Liver (tissue), 9 donors: ENCODE results near the gene AGPAT1. TPM values are rescaled to one million over a fixed set of nuclear protein-coding genes. Genes with fewer than 3 reads are reported as not detected.

Experiments used
- DNase-seq: peaks from one replicate; pipeline ENCODE4 v3.0.0-alpha.2; 2017; ENCODE audit warnings: low spot score
- H3K27ac ChIP-seq, 2 donors: one replicate each; pipeline ENCODE4 v1.7.0; 2013; ENCODE audit warnings: inconsistent platforms in 2 of 2, low read length in 2 of 2, control low read depth in 1 of 2, low read depth in 1 of 2, mild to moderate bottlenecking in 1 of 2
- H3K27me3 ChIP-seq, 4 donors: one replicate each; pipeline versions ENCODE4 v1.6.1 to v1.7.0; 2013; ENCODE audit warnings: low read length in 3 of 4, inconsistent platforms in 1 of 4, mild to moderate bottlenecking in 1 of 4, moderate library complexity in 1 of 4; ENCODE audit not compliant: control insufficient read depth in 4 of 4, insufficient read depth in 4 of 4
- H3K36me3 ChIP-seq, 4 donors: one replicate each; pipeline versions ENCODE4 v1.6.1 to v1.7.0; 2013; ENCODE audit warnings: low read length in 3 of 4, mild to moderate bottlenecking in 3 of 4, low read depth in 1 of 4, moderate library complexity in 1 of 4; ENCODE audit not compliant: control insufficient read depth in 4 of 4, insufficient read depth in 3 of 4
- H3K4me1 ChIP-seq, 4 donors: one replicate each; pipeline versions ENCODE4 v1.6.1 to v1.7.0; 2013; ENCODE audit warnings: low read length in 3 of 4, mild to moderate bottlenecking in 3 of 4, moderate library complexity in 1 of 4; ENCODE audit not compliant: control insufficient read depth in 4 of 4, insufficient read depth in 4 of 4
- H3K4me3 ChIP-seq, 3 donors: one replicate each; pipeline versions ENCODE4 v1.6.1 to v1.7.0; 2013; ENCODE audit warnings: low read length in 3 of 3, control low read depth in 1 of 3, low read depth in 1 of 3, mild to moderate bottlenecking in 1 of 3
- H3K9ac ChIP-seq, 2 donors: one replicate each; pipeline ENCODE4 v1.7.0; 2013; ENCODE audit warnings: low read length in 2 of 2, mild to moderate bottlenecking in 2 of 2, moderate library complexity in 2 of 2, control low read depth in 1 of 2, low read depth in 1 of 2
- H3K9me3 ChIP-seq, 4 donors: one replicate each; pipeline versions ENCODE4 v1.6.1 to v1.7.0; 2013; ENCODE audit warnings: low read length in 3 of 4; ENCODE audit not compliant: control insufficient read depth in 4 of 4
- ATF3 ChIP-seq: IDR thresholded peaks from 2 replicates; pipeline ENCODE4 v1.6.1; 2016; ENCODE audit warnings: antibody characterized with exemption
- EGR1 ChIP-seq, 2 donors: IDR thresholded peaks; 2 replicates each; pipeline ENCODE4 v1.6.1; 2016 to 2018; ENCODE audit warnings: antibody characterized with exemption in 2 of 2, low read depth in 2 of 2
- FOXA1 ChIP-seq: IDR thresholded peaks from 2 replicates; pipeline ENCODE4 v1.6.1; 2016; ENCODE audit warnings: antibody characterized with exemption
- FOXA2 ChIP-seq: IDR thresholded peaks from 2 replicates; pipeline ENCODE4 v1.6.1; 2016; ENCODE audit warnings: antibody characterized with exemption
- GABPA ChIP-seq, 2 donors: IDR thresholded peaks in 1 of 2; conservative IDR thresholded peaks in 1 of 2; 2 replicates each; pipeline ENCODE4 v1.6.1; 2016; ENCODE audit warnings: antibody characterized with exemption in 2 of 2, mild to moderate bottlenecking in 1 of 2, moderate library complexity in 1 of 2
- HNF4A ChIP-seq, 2 donors: conservative IDR thresholded peaks; 2 replicates each; pipeline ENCODE4 v1.6.1; 2016; ENCODE audit warnings: antibody characterized with exemption in 2 of 2, mild to moderate bottlenecking in 2 of 2
- JUND ChIP-seq, 2 donors: IDR thresholded peaks; 2 replicates each; pipeline ENCODE4 v1.6.1; 2016; ENCODE audit warnings: antibody characterized with exemption in 2 of 2
- MAX ChIP-seq: IDR thresholded peaks from 2 replicates; pipeline ENCODE4 v1.6.1; 2016; ENCODE audit warnings: antibody characterized with exemption
- RAD21 ChIP-seq, 2 donors: IDR thresholded peaks; 2 replicates each; pipeline ENCODE4 v1.6.1; 2016; ENCODE audit warnings: antibody characterized with exemption in 2 of 2, mild to moderate bottlenecking in 2 of 2
- RXRA ChIP-seq, 2 donors: IDR thresholded peaks; 2 replicates each; pipeline ENCODE4 v1.6.1; 2017 to 2018; ENCODE audit warnings: antibody characterized with exemption in 2 of 2, mild to moderate bottlenecking in 1 of 2
- SP1 ChIP-seq: IDR thresholded peaks from 2 replicates; pipeline ENCODE4 v1.6.1; 2018; ENCODE audit warnings: antibody characterized with exemption, mild to moderate bottlenecking
- TAF1 ChIP-seq: conservative IDR thresholded peaks from 2 replicates; pipeline ENCODE4 v1.6.1; 2016; ENCODE audit warnings: antibody characterized with exemption, mild to moderate bottlenecking
- YY1 ChIP-seq: IDR thresholded peaks from 2 replicates; pipeline ENCODE4 v1.6.1; 2016; ENCODE audit warnings: antibody characterized with exemption, mild to moderate bottlenecking
- whole genome bisulfite sequencing: extraction: QIAGEN DNeasy Blood & Tissue Kit; methylation state at CpG from one replicate; pipeline ENCODE4 v1.1.7; 2013; 5-methylcytosine and 5-hydroxymethylcytosine counted together
- polyA plus RNA-seq, 2 donors: library from polyadenylated mRNA; stranded (reverse) in 1 of 2; unstranded in 1 of 2; fragments of 200-250 nt in 1 of 2; fragments of >200 nt in 1 of 2; fragmentation: Nextera tagmentation in 1 of 2; extraction: Ambion mirVana in 1 of 2; gene quantifications; one replicate each; pipeline versions ENCODE4 v1.2.1 to v1.2.3, GENCODE V29; 2013 to 2015
- total RNA-seq, 2 donors: library from RNA; depleted of rRNA; stranded (reverse); fragments of >200 nt; gene quantifications; one replicate each; pipeline ENCODE4 v1.2.3, GENCODE V29; 2014
- TF ChIP-seq, protein P1 (sequence below): IDR thresholded peaks from 2 replicates; pipeline ENCODE4 v1.6.1; 2016; ENCODE audit warnings: antibody characterized with exemption
- TF ChIP-seq, protein P2 (sequence below): fragments of 150-350 bp; IDR thresholded peaks from 2 replicates; pipeline ENCODE4 v1.5.1; 2017; ENCODE audit warnings: improper control_type of control experiment, low read depth, low read length; ENCODE audit not compliant: missing input control
- TF ChIP-seq, protein P3 (sequence below): IDR thresholded peaks from 2 replicates; pipeline ENCODE4 v1.6.1; 2016; ENCODE audit warnings: antibody characterized with exemption, mild to moderate bottlenecking
- donor health status: healthy.
- donor health status: healthy.
- donor health status: healthy.
- donor health status: healthy.
- donor health status: healthy.

AGPAT1 gene
- total and polyA plus RNA-seq, 4 donors, result 10.4 to 45.1 (median 17.5) TPM

DNA sequence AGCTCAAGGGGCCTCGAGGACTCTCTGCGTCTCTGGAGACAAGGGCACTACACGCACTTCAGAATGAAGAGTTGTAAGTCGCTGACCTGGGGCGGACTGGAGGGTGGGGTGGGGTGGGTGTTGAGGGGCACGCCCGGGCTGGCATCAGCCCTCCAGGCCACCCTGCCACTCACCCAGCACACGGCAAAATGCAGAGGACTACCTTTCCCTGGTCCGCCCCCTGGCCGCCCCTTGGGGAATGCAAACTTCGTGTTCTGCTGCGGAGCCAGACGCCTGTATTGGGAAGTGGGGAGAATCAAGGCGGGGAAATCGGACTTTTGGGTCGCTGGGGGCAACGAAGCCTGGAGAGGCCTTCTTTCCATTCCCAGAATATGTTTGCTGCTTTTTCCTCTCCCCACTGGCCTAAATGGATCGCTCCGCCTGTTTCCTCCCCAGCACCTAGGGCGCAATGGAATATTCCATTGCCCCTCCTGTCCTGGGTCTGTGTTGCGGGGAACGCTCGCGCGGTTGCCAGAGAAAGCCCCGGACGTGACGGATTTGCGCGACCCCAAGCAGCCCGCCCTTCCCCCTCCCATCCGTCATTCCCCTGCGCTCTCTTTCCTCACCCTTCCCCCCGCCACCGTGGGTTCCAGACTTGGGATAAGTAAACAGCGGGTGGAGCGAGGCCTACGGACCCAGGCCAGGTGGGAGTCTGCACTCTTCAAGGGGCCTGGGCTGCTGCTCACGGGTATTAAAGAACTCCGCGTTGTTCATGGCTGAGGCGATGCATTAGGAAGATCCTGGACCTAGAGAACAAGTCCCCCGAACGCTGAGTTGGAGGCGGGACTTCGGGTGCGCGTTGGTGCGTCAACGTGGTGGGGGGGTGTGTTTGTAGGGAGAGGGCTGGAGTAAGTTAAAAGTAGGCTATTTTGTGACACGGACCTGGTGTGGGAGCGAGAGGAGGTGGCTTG, 22.0 kb downstream of the AGPAT1 start, which contains the start of gene PPT2 (continued):
- TF ChIP-seq HNF4A (conservative IDR thresholded peaks at IDR 0.05) (peak in 1 of 2 donors; percentile 10), ATF3 (no peak), JUND (IDR thresholded peaks at IDR 0.05) (no peak)
- TF ChIP-seq, protein P1, sequence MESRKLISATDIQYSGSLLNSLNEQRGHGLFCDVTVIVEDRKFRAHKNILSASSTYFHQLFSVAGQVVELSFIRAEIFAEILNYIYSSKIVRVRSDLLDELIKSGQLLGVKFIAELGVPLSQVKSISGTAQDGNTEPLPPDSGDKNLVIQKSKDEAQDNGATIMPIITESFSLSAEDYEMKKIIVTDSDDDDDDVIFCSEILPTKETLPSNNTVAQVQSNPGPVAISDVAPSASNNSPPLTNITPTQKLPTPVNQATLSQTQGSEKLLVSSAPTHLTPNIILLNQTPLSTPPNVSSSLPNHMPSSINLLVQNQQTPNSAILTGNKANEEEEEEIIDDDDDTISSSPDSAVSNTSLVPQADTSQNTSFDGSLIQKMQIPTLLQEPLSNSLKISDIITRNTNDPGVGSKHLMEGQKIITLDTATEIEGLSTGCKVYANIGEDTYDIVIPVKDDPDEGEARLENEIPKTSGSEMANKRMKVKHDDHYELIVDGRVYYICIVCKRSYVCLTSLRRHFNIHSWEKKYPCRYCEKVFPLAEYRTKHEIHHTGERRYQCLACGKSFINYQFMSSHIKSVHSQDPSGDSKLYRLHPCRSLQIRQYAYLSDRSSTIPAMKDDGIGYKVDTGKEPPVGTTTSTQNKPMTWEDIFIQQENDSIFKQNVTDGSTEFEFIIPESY, result peak; percentile 66

DNA sequence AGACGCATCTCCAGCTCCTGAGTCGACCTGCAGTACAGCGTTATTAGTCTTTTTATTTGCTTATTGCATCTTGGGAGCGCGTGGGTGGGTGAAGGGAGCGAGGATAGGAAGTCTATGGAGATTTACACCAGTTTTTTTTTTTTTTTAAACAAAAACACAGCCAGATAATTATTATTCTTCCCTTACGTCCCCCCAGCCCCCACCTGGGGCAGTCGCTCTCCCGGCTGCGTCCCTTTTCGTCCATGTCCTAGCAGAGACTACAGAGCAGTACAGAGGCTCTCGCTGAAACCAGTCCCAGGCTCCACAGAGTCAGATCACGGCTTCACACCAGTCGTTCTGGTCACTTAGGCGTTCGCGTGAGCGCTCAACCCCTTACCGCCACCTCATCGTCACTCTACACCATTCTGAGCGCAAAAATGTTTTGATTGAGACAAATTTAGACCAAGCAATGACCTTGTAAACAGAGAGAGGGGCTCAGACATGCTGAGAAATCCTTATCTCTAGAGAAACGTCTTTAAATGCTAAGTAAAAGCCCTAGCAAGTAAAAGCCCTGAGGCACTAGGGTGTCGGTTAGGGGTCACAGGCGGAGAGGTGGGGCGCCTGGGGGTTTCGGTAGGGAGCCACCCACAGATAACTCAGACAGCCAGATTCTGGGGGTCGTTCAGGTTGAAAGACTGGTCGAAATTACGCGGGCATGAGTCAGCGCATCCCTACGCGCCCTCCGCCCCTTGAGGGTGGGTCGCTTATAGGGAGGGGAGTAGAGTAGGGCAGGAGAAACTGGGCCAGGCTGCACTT, 22.9 kb downstream of the AGPAT1 start:
- no peak for TF ChIP-seq HNF4A (conservative IDR thresholded peaks at IDR 0.05)
- no peak for TF ChIP-seq RAD21 (IDR thresholded peaks at IDR 0.05)
- TF ChIP-seq, protein P2, sequence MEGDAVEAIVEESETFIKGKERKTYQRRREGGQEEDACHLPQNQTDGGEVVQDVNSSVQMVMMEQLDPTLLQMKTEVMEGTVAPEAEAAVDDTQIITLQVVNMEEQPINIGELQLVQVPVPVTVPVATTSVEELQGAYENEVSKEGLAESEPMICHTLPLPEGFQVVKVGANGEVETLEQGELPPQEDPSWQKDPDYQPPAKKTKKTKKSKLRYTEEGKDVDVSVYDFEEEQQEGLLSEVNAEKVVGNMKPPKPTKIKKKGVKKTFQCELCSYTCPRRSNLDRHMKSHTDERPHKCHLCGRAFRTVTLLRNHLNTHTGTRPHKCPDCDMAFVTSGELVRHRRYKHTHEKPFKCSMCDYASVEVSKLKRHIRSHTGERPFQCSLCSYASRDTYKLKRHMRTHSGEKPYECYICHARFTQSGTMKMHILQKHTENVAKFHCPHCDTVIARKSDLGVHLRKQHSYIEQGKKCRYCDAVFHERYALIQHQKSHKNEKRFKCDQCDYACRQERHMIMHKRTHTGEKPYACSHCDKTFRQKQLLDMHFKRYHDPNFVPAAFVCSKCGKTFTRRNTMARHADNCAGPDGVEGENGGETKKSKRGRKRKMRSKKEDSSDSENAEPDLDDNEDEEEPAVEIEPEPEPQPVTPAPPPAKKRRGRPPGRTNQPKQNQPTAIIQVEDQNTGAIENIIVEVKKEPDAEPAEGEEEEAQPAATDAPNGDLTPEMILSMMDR, result no peak
- TF ChIP-seq FOXA1, result no peak
- no peak for TF ChIP-seq TAF1
- no peak for TF ChIP-seq RXRA (IDR thresholded peaks at IDR 0.05)
- no peak for TF ChIP-seq SP1
- no peak for TF ChIP-seq ATF3
- TF ChIP-seq YY1, result no peak
- TF ChIP-seq, protein P3, sequence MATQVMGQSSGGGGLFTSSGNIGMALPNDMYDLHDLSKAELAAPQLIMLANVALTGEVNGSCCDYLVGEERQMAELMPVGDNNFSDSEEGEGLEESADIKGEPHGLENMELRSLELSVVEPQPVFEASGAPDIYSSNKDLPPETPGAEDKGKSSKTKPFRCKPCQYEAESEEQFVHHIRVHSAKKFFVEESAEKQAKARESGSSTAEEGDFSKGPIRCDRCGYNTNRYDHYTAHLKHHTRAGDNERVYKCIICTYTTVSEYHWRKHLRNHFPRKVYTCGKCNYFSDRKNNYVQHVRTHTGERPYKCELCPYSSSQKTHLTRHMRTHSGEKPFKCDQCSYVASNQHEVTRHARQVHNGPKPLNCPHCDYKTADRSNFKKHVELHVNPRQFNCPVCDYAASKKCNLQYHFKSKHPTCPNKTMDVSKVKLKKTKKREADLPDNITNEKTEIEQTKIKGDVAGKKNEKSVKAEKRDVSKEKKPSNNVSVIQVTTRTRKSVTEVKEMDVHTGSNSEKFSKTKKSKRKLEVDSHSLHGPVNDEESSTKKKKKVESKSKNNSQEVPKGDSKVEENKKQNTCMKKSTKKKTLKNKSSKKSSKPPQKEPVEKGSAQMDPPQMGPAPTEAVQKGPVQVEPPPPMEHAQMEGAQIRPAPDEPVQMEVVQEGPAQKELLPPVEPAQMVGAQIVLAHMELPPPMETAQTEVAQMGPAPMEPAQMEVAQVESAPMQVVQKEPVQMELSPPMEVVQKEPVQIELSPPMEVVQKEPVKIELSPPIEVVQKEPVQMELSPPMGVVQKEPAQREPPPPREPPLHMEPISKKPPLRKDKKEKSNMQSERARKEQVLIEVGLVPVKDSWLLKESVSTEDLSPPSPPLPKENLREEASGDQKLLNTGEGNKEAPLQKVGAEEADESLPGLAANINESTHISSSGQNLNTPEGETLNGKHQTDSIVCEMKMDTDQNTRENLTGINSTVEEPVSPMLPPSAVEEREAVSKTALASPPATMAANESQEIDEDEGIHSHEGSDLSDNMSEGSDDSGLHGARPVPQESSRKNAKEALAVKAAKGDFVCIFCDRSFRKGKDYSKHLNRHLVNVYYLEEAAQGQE, result no peak
- TF ChIP-seq GABPA (IDR thresholded peaks at IDR 0.05 in 1 of 2, conservative IDR thresholded peaks at IDR 0.05 in 1 of 2), result no peak
- no peak for TF ChIP-seq EGR1 (IDR thresholded peaks at IDR 0.05; ENCODE audit: low read depth in 2 of 2)
- TF ChIP-seq FOXA2, result no peak
- no peak for TF ChIP-seq MAX
- TF ChIP-seq, protein P1, result no peak
- H3K4me1 ChIP-seq, result peaks cover 6 to 26% (median 13%) of the 10 kb centered on the region in 4 donors
- DNase-seq, result peak; percentile 72
- peaks cover 3 to 8% (median 6%) of the 10 kb centered on the region in 4 donors for H3K36me3 ChIP-seq
- H3K27me3 ChIP-seq, result peaks cover 0 to 5% (median 0%) of the 10 kb centered on the region in 4 donors
- peak overlapping the region; percentile 10 to 88 for H3K27ac ChIP-seq
- peaks cover 0 to 2% (median 0%) of the 10 kb centered on the region in 4 donors for H3K9me3 ChIP-seq
- peak overlapping the region in 1 of 3 donors; percentile 66 for H3K4me3 ChIP-seq
- 54% methylated on average over 35 of the region's 35 CpGs for WGBS
- H3K9ac ChIP-seq, result no peak overlapping the region
